Esophagus squamous epithelium (tissue), 5 donors: ENCODE measurements around the gene ALDH9A1. TPM values are rescaled to one million over a fixed set of nuclear protein-coding genes. Genes with fewer than 3 reads are reported as not detected.

Source experiments
- DNase-seq: peaks from one replicate; lab custom pipeline; 2025; lab: John Stamatoyannopoulos, UW
- H3K27ac ChIP-seq, 4 donors: fragments of 200-600 bp; sonication (generic); one replicate each; pipeline ENCODE4 v1.5.1; 2016 to 2019; ENCODE audit warnings: mild to moderate bottlenecking in 1 of 4
- H3K27me3 ChIP-seq, 4 donors: fragments of 200-600 bp; sonication (generic); 1 replicate in 3 of 4; 2 replicates in 1 of 4; pipeline versions ENCODE4 v1.5.1 to v1.6.0; 2017 to 2021; ENCODE audit warnings: antibody characterized with exemption in 1 of 4
- H3K36me3 ChIP-seq, 3 donors: fragments of 200-600 bp; sonication (generic); one replicate each; pipeline ENCODE4 v1.5.1; 2016 to 2019
- H3K4me1 ChIP-seq, 3 donors: fragments of 200-600 bp; sonication (generic); one replicate each; pipeline ENCODE4 v1.5.1; 2017 to 2019
- H3K4me3 ChIP-seq, 4 donors: fragments of 200-600 bp; sonication (generic); 1 replicate in 3 of 4; 2 replicates in 1 of 4; pipeline ENCODE4 v1.5.1; 2016 to 2019; ENCODE audit warnings: mild to moderate bottlenecking in 2 of 4, moderate library complexity in 1 of 4
- H3K9me3 ChIP-seq, 3 donors: fragments of 200-600 bp; sonication (generic); one replicate each; pipeline ENCODE4 v1.5.1; 2016 to 2019
- CTCF ChIP-seq, 6 experiments: fragments of 450-650 bp in 4 of 6; fragments of 200-600 bp in 2 of 6; sonication (generic) in 2 of 6; IDR thresholded peaks; one replicate each; pipeline ENCODE4 v1.5.1; 2016 to 2019; ENCODE audit warnings: antibody characterized with exemption in 6 of 6, mild to moderate bottlenecking in 4 of 6, moderate library complexity in 4 of 6
- POLR2A ChIP-seq, 4 donors: fragments of 450-650 bp; IDR thresholded peaks; one replicate each; pipeline ENCODE4 v1.6.1; 2017; ENCODE audit warnings: antibody characterized with exemption in 4 of 4, mild to moderate bottlenecking in 4 of 4, moderate library complexity in 3 of 4
- WGBS, 2 donors: methylation state at CpG; one replicate each; pipeline ENCODE4 v1.1.5; 2018; 5-methylcytosine and 5-hydroxymethylcytosine counted together
- intact Hi-C: fragments of 100-400 bp; cut with DNase I; formaldehyde crosslinking; loops from one replicate; pipeline ENCODE4 v1.15.0; 2022
- total RNA-seq, 4 donors: library from RNA; depleted of rRNA; stranded (reverse); fragments of >200 nt; gene quantifications; one replicate each; pipeline ENCODE4 v1.1.0, GENCODE V29; 2016
- donor health status: DM: yes; HTN: yes; CAD: no.

Gene ALDH9A1
- total RNA-seq, 4 donors from 2014 or later = 120 to 198 (median 158) TPM

DNA sequence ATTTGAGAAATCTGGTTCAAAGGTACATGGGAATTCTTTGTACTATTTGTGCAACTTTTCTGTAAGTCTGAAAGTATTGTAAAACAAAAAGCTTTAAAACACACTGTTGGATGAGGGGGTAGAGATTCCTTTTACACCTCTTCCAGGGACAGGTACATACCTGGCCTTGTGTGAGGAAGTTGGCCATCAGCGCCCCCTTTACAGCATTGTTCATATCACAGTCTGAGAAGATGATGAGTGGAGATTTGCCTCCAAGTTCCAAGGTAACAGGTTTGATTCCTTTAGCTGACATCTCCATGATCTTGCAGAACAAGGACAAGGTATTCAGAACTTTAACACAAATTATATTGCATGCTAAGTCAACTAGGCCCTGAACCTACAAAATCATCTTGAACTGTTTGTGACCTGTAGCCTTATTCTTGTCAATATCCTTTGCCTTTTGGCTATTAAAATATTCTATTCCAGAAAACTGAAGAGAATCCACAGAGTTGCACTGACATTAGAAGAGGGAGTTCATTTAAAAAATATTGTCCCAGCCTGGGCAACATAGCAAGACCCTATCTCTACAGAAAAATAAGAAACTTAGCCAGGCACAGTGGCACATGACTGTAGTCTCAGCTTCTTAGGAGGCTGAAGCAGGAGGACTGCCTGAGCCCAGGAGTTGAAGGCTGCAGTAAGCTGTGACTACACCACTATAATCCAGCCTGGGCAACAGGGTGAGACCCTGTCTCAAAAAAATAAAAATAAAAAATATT, 18.9 kb downstream of the ALDH9A1 start:
- peaks cover 0 to 8% (median 0%) of the 10 kb centered on the region in 3 donors for H3K4me1 ChIP-seq
- no peak overlapping the region for H3K4me3 ChIP-seq
- H3K9me3 ChIP-seq = no peaks in the 10 kb centered on the region
- no peaks in the 10 kb centered on the region for H3K27me3 ChIP-seq
- peaks cover 12 to 100% (median 17%) of the 10 kb centered on the region in 3 donors for H3K36me3 ChIP-seq
- no peak overlapping the region for H3K27ac ChIP-seq
- TF ChIP-seq POLR2A (IDR thresholded peaks at IDR 0.05) (no peak), CTCF (IDR thresholded peaks at IDR 0.05) (no peak)
- WGBS, 2 donors = 43 to 92% methylated on average over 1 of the region's 1 CpG
- no peak for DNase-seq
- intact Hi-C loops = no loop called here

DNA sequence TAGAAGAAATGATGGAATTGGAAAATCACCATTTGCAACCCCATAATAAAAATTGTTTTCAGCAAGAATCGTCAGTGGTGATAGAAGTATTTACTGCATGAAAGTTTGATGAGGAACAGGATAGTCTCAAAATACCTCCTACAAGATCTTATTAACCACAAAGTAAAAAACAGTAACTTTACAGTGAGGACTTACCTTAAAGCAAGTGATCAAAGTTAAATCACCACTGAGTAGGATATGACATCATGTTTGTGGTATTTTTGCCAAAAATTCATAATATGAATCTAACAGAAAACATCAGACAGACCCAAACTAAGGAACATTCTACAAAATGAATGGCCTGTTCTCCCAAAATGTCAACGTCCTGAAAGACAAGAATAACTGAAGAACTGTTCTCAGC, 19.9 kb downstream of the ALDH9A1 start:
- Histone ChIP-seq H3K9me3 (no peaks in the 10 kb centered on the region), H3K4me3 (no peak overlapping the region), H3K4me1 (no peaks in the 10 kb centered on the region), H3K36me3 (peaks cover 12 to 99% (median 17%) of the 10 kb centered on the region in 3 donors), H3K27ac (no peak overlapping the region), H3K27me3 (no peaks in the 10 kb centered on the region)
- no peak for DNase-seq
- intact Hi-C loops = no loop called here
- no peak for TF ChIP-seq CTCF (IDR thresholded peaks at IDR 0.05)
- no peak for TF ChIP-seq POLR2A (IDR thresholded peaks at IDR 0.05)
- 0 to 16% methylated on average over 2 of the region's 2 CpGs for WGBS, 2 donors

- DNase-seq = no peak
- intact Hi-C loops = no loop called here
- peaks cover 5 to 98% (median 12%) of the 10 kb centered on the region in 3 donors for H3K36me3 ChIP-seq
- no peaks in the 10 kb centered on the region for H3K4me1 ChIP-seq
- TF ChIP-seq POLR2A (IDR thresholded peaks at IDR 0.05) = no peak
- no peak for TF ChIP-seq CTCF (IDR thresholded peaks at IDR 0.05)
- H3K27me3 ChIP-seq = no peaks in the 10 kb centered on the region
- no peak overlapping the region for H3K27ac ChIP-seq
- no peaks in the 10 kb centered on the region for H3K9me3 ChIP-seq
- WGBS, 2 donors = 83 to 92% methylated on average over 1 of the region's 1 CpG
- H3K4me3 ChIP-seq = no peak overlapping the region
Measured at GRCh38 chr1:165675794-165676193, 22.6 kb downstream of the ALDH9A1 start.

GRCh38 chr1:165674599-165674998, 23.8 kb downstream of the ALDH9A1 start:
- Histone ChIP-seq H3K27me3 (no peaks in the 10 kb centered on the region), H3K4me1 (no peaks in the 10 kb centered on the region), H3K4me3 (no peak overlapping the region), H3K36me3 (peaks cover 5 to 98% (median 6%) of the 10 kb centered on the region in 3 donors), H3K9me3 (no peaks in the 10 kb centered on the region), H3K27ac (no peak overlapping the region)
- intact Hi-C loops = no loop called here
- no peak for DNase-seq
- no peak for TF ChIP-seq POLR2A (IDR thresholded peaks at IDR 0.05)
- no peak for TF ChIP-seq CTCF (IDR thresholded peaks at IDR 0.05)
- 78 to 79% methylated on average over 8 of the region's 8 CpGs for WGBS, 2 donors

DNA sequence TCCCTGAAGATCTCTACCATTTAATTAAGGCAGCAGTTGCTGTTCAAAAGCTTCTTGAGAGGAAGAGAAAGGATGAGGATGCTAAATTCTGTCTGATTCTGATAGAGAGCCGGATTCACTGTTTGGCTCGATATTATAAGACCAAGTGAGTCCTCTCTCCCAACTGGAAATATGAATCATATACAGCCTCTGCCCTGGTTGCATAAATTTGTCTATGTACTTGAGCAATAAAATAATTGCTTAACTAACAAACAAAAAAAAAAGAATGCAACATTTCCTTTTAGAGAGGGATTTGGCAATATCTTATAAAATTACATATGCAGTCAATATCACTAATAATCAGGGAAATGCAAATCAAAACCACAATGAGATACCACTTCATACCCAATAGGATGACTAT, 26.8 kb downstream of the ALDH9A1 start:
- Histone ChIP-seq H3K36me3 (peaks cover 0 to 98% (median 13%) of the 10 kb centered on the region in 3 donors), H3K27ac (no peak overlapping the region)
- TF ChIP-seq POLR2A (IDR thresholded peaks at IDR 0.05) (no peak), CTCF (IDR thresholded peaks at IDR 0.05) (no peak)

More for the DNA sequence above, 26.8 kb downstream of the ALDH9A1 start:
- Histone ChIP-seq H3K4me3 (no peak overlapping the region), H3K27me3 (no peaks in the 10 kb centered on the region), H3K9me3 (no peaks in the 10 kb centered on the region), H3K4me1 (no peaks in the 10 kb centered on the region)
- no peak for DNase-seq
- intact Hi-C loops = no loop called here
- WGBS, 2 donors = 58 to 69% methylated on average over 2 of the region's 2 CpGs
